GM18517 (cell line): Measurements from ENCODE around the gene TTC29.
"Not testable (repeated sequence)": the region's sequence is repeated elsewhere in the genome, so short reads cannot be mapped to it uniquely, and the experiment has no call there.

Experiments used
- ATAC-seq: cut with Tn5 transposase; IDR thresholded peaks from one replicate; pipeline ENCODE4 v1.9.1; 2021; ENCODE audit warnings: mild to moderate bottlenecking, moderate library complexity; ENCODE audit not compliant: unreplicated experiment

TTC29 gene

GRCh38 chr4:146723519-146723918 is 222.1 kb downstream of the TTC29 start:
- not testable (repeated sequence) for ATAC-seq

GRCh38 chr4:146709956-146710355 is 235.7 kb downstream of the TTC29 start:
- ATAC-seq = no peak

GRCh38 chr4:146699910-146700309 is 245.8 kb downstream of the TTC29 start:
- no peak for ATAC-seq

- no peak for ATAC-seq
Observed at GRCh38 chr4:146674829-146675570, 270.7 kb downstream of the TTC29 start.

- not testable (repeated sequence) for ATAC-seq
Observed at GRCh38 chr4:146663968-146664311, 281.7 kb downstream of the TTC29 start.

- ATAC-seq = no peak
Observed at GRCh38 chr4:146661367-146661766, 284.3 kb downstream of the TTC29 start.
